Kidney tubule cell (primary cell): ENCODE data around the gene FNDC3B.

ENCODE experiments used
- DNase-seq: peaks from one replicate; pipeline ENCODE4 v3.0.0-alpha.2; 2018; ENCODE audit warnings: low spot score

Gene FNDC3B

DNA sequence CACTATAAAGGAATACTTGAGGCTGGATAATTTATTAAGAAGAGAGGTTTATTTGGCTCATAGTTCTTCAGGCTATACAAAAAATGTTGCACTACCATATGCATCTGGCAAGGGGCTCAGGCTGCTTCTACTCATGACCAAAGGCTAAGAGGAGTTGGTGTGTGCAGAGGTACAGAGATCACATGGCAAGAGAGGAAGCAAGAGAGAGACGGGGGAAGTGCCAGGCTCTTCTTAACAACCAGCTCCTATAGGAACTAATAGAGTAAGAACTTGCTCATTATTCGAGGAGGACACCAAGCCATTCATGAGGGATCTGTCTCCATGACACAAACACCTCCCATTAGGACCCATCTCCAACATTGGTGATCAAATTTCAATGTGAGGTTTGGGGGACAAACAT is 6.0 kb upstream of the FNDC3B start:
- DNase-seq, result no peak

DNA sequence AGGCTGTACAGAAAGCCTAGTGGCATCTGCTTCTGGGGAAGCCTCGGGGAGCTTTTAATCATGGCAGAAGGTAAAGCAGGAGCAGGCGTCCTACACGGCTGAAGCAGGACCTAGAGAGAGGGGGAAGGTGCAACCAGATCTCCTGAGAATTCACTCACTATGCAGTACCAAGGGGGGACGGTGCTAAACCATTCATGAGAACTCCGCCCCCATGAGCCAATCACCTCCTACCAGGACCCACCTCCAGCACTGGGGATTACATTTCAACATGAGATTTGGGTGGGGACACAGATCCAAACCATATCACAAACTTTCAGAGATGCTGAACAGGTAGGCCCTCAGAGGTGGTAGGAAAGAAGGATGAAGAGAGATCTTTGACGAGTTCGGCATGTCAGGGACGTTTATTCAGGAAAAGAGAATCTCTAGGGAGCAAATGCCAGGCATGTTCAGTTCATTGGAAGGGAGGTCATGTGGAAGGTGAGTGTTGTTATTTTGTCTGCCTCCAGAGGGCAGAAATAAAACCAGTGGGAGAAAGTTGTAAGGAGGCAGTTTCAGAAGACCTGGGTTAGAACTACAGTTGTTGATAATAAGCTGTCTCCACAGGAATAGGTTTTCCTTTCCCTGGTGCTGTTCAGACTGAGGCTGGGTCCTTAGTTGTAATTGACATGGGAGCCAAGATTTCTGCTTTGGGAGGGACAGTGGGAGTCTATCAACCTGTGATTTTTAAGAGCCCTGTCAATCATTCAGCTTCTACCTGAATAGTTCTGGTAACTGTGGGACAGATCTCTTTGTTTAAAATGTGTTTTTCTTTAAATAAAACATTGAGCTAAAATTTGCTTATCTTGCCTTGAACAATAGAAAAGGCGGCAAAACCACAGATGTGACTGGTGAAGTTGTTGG is 4.3 kb upstream of the FNDC3B start:
- peak; percentile 48 for DNase-seq

DNA sequence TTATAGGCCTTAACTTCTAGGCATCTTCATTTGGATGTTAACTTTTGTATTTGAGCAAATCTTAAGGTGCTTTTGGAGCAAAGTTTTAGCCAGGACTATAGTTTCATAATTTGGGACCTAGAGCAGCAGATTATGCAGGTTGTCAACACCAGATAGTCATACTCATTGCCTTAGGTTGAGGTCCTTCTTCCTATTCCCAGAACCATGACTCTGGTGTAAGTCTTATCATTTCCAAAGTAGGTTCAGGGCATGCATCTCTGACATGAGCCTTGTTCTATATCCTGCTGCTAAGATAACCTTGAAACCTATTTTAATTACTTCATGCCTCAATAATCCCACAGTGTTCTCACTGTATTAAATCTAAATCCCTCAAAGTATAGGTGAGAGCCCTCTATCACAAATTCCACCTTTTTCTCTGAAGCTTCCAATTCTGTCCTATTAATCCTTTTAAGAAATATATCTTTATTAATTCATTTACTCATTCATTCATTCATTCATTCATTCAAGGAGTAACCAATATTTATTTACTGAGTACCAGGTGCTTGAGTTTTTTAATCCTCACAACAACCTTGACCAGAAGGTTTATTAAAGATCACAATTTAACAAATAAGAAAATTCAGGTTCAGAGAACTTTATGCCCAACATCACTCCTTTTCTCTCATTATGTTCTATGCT is 2.7 kb upstream of the FNDC3B start:
- DNase-seq, result no peak

DNA sequence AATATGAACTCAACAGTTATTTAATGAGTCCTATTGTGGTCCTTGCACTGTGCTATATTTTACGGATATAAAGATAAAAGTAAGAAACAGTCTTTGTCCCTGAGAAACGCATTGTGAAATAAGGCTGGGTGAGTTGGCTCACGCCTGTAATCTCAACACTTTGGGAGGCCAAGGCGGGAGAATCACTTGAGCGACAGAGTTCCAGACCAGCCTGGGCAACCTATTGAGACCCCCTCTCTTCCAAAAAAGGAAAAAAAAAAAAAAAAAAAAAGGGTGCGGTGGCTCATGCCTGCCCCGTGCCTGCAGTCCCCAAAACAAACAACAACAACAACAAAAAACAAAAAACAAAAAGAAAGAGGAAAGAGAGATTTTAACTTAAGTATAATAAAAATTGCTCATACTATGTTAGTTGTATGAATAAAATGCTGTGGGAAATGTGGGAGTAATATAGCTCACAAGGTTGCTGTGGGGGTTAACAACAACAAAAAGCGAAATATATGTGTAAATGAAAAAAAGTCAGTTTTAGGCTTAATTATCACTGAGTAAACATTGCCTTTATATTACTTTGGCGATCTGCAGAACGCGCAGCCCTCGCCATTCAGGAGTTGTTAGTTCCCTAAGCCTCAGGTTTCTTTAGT is 461 bp upstream of the FNDC3B start:
- no peak for DNase-seq

DNA sequence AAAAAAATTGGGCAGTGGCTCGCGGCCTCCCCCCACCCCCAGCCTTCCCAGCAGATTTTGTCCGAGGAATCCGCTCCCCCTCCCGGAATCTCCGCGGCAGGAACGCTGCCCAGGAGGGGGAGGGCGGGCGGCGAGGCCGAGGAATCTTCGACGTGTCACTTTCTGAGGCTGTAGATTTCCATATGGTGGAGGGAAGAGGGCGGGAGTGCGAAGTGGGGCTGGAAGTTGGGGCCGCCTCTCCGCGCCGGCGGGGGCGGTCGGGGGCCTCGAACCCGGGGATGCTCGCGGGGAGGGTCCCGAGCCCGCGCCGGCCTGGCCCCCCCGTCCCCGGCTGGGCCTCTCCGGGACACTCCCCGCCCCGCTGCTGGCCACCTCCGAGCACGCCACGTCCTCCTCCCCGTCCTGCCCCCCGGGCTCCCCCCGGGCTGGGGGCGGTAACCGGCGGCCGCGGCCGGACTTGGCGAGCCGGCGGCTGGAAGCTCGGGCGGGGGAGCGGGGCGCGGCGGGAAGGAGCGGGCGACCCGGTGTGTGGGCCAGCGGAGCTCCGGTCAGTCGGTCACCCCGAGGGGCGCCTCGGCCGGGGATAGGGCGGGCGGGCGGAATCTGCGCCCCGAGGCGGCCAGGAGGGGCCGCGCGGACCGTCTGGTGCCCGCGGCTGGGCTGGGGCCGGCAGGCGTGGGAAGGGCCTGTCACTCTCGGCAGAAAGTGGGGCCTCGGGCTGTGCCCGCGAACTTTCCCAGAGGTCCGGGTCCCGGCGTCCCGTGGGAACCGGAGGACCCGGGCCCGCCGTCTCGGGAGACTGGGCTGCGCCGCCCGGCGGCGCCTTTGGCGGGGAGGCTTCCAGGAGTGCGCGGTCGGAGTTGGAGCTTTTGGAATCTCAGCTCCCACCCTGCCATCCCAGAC is 951 bp downstream of the FNDC3B start:
- peak; percentile 85 for DNase-seq

DNA sequence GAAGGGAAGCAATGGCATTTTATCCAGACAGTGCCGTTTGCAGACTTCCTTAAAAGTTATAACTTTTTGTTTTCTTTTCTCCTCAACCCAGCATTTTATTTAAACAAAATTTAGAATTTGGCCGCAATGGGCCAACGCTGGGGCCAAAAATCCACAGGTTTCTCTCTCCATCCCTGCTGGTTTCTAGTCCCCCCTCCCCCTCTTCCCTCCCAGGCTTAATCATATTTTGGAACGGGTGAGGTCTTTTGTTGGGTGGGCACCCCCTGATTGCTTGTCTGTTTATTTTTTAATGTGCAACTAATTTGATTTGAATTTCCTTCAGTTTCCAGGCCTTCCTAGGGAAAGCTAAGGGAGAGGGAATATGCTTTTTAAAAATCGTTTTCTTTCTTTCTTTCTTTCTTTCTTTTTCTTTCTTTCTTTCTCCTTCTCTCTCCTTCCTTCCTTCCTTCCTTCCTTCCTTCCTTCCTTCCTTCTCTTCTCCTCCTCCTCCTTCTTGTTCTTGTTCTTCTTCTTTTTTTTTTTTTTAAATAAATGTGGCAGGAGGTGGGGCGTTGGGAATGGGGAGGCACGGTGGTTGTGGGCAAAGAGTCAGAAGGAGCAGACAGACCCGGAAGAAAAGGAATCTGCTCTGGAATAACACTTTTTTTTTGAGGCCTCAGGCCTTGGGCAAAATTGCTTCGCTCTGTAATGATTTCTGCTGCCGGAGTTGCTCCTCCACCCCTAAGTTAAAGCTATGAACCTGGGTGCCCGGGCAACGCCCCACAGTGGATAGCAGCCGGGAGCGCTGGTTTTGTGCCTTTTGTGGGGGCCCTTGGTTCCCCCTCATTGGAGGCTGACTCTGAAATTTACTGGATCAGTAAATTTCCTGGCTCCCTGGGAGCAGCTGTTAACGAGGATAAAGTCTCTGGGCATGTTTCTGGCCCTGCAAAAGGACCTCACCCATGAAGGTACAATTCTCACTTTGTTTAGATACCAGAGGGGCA is 1.9 kb downstream of the FNDC3B start:
- DNase-seq, result peak; percentile 56

DNA sequence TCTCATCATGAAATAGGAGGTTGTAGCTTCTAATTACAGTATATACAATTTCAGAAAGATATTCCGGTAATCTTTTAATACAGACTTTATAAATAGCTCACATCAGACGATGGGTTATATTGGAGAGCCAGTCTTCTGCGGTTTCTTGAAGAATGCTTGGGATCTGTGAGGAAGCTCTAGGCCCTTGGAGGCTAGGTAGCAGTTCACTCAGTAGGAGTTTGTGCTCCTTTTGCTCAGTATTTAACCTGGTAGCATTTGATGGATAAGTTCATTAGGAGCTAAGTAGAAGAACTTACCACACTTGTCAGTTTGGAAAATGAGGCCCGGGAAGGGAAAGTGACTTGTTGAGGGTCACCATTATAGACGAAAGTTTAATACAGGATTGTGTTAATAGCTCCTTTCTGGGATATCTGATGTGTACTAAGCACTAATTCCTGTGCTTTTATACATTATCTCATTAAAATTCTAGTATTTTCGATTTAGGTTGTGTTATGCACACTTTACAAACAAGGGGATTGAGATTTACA is 2.8 kb downstream of the FNDC3B start:
- no peak for DNase-seq

DNA sequence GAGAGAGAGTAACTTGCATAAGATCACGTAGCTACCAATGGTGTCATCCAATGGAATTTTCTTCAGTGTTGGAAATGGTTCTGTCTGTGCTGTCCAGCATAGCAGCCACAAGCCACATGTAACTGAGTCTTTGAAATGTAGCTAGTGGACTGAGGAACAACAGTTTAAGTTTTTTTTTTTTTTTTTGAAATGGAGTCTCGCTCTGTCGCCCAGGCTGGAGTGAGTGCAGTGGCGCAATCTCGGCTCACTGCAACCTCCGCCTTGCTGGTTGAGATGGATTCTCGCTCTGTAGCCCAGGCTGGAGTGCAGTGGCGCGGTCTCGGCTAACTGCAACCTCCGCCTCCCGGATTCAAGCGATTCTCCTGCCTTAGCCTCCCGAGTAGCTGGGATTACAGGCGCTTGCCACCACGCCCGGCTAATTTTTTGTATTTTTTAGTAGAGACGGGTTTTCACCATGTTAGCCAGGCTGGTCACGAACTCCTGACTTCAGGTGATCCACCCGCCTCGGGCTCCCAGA is 3.3 kb downstream of the FNDC3B start:
- peak; percentile 50 for DNase-seq

DNA sequence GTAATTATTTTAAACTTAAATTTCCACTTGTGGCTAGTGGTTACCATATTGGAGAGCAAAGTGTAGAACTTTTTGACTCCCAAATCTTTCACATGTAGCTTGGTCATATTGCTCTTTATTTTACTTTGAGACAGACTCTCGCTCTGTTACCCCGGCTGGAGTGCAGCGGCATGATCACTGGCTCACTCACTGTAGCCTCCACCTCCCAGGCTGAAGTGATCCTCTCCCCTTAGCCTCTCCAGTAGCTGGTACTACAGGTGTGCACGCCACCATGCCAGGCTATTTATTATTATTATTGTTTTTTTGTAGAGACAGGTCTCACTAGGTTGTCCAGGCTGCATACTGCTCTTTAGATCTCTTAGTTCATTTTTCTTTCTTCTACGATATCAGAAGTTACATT is 3.9 kb downstream of the FNDC3B start:
- no peak for DNase-seq

DNA sequence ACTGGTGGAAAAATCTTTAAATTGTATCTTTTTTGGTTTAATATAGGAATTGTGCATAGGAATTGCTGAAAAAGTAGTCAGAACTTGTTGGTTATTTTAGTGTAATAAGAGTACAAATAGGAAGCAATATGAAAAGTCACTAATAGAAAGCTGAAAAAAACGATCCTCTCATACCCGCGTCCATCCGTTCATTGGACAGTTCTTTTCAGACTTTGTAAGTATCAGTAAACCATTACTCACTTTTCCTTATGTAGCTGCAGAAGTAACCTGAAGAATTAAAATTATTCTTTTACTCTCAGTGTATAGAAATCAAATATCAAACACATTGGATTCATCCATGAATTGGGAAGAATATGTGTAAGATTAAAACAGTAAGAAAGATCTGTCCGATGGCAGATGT is 4.4 kb downstream of the FNDC3B start:
- DNase-seq, result no peak

DNA sequence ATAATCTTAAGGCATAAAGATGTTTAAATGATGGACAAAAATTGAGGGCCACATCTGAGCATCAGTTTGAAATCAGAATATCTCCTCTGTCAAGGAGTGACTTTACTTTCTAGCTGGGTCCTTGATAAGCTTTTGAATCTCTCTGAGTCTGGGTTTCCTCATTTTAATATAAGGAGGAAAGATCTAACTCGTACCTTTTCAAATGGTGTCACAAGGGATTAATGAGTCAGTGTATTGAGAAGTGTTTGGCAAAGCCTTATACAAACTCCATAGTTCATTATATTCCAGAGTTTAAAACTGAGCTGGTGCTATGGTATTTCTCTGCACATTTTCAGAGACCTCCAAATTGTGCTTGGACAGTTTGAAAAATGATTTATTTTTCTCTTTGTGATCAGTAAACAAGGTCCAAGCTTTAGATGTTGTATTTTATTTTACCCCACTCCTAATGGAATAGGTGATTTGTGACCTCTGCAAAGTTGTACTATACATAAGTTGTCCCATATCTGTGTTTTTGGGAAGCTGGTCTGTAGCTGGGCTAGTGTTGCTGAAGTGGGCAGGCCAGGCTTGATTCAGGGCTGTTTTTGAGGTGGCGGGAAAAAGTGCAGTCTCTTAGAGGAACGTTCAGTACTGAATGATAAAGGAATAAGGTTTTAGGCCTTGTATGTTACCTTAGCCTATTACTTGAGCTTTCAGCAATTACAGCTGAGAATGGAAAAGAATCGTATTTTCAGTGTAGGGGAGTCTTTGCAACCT is 5.6 kb downstream of the FNDC3B start:
- no peak for DNase-seq

DNA sequence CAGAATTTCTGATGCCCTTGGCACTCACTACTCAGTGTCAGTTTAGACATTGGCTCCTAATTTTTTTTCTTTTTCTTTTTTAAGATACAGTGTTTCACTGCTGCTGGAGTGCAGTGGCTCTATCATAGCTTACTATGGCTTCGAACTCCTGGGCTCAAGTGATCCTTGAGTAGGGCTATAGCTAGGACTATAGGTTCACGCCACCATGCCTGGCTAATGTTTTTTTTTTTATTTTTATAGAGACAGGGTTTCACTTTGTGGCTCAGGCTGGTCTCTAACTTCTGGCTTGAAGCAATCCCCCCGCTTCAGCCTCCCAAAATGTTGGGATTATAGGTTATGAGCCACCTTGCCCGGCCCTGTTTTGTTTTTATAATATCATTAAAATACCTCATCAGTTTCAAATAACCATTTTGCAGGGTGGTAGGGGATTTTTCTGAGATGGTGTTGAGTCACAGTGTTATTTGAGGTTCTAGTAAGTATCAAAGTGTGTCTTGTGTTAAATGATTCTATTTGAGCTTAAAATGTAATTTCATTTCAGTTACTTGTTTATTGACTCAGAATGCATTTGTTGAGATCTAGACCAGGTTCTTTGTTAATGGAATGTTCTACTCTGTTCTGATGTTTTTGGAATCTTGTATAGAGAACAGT is 7.0 kb downstream of the FNDC3B start:
- DNase-seq, result no peak

DNA sequence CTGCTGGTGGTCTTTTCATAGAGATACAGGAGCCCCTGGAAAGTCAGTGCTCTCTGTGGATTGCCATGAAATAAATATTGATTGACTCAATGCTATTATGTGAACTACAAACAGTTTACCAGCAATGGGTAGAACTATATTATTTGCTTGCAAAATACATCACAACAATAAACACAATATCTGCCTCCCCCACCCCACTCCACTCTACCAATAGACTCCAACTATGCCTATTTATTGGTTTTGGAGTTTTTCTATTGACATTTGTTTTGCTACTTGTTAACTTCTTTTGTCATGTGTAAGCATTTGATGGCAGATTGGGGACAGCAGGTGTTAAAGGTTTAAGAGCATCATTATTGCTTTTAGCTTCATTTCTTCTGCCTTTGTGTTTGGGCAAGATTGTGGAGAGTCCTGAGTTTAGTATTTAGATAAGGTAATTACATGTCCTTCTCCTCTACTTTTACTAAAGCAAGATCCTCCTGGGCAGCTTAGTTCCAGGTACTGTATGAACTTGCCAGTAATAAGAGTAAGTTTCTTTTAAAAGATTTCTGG is 8.3 kb downstream of the FNDC3B start:
- no peak for DNase-seq

DNA sequence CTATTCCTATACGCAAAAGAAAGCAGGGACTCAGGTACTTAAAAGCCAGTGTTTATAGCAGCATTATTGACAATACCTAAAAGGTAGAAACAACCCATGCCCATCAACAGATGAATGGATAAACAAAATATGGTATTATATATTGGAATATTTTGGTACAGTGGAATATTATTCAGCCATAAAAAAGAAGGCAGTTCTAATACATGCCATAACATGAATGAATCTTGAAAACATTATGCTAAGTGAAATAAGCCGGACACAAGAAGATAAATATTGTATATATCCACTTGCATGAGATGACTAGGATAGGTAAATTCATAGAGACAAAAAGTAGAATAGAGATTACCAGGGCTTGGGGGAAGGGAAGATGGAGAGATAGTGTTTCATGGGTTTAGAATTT is 9.2 kb downstream of the FNDC3B start:
- DNase-seq, result no peak

DNA sequence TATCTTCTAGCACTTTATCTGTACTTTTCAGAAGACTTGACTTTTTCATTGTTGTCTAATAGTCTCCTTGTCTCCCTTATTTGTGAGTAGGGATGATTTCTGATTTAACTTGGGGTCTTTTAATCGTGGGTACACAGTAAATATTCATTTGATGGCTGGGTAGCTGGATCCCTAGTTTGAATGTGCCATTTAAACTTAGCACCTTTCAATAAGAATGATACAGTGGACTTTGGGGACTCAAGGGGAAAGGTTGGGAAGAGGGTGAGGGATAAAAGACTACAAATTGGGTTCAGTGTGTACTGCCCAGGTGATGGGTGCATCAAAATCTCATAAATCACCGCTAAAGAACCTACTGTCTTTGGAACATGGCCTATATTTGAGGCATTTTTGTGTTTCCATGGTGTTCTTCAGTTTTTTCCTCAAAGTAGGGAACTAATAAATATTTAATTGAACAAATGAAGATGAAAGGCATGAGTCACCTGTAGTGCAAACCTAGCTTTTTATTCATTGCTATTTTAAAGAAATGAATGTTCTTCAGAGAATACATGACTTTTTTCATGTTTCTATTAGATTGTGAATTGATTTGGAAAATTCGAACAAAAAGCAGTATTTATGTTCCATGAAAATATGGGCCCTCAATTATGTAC is 12.1 kb downstream of the FNDC3B start:
- no peak for DNase-seq

DNA sequence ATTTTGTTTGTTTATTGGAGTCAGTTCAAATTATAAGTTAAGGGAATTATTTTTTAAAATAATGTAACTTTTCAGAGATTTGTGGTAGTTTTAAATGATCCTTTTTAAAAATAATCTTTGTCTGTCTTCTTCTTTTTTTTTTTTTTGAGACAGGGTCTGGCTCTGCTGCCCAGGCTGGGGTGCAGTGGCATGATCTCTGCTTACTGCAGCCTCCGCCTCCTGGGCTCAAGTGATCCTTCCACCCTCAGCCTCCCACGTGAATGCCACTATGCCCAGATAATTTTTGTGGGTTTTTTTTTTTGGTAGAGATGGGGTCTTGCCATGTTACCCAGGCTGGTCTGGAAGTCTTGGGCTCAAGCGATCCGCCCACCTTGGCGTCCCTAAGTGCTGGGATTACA is 12.6 kb downstream of the FNDC3B start:
- no peak for DNase-seq

DNA sequence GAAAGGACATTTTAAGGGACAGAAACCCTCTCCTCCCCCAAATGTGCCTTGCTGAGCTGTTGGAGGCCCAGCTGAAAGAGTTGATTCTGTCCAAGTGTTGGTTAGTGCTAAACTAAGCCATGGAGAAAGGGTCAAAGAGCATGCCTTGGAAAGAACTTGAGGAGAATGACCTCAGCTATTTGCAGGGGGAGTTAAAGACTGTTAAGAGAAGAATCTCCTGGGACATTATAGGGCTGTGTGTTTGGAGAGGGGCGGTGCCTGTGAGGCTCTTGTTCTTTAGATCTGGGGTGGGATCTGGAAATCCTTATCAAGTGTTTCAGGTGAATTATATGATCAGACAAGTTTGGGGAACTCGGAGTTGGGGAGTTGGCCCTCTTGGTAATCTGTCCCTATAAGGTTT is 13.0 kb downstream of the FNDC3B start:
- DNase-seq, result no peak

DNA sequence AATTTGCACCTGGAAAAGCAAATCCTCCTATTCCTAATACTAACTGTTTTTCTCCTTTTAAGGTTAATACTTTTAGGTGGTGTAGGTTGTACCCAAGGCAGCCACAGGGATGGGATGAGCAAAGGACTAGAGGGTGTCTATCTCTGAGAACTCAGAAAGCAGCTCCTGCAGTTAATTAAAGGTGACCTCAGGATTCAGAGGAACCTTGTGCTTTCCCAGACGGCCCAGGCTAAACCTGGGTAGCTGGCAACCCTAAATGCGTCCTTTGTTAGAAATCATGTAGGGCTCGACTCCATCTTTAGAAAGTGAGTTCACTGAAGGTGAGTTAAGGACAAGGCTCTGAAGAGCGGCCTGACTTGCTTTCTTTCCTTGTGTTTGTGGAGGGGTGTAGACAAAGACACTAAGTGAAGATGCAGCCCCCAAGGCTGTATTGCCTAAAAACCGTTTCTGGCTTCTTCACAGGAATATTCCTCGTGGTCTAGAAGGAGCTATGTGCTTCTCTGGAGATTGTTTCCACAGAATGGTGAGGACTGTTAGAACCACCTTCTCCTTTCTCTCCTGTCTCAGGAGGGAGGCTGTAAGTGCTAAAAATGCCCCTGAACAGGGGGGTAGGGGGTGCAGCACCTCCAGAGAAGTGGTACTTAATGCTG is 14.9 kb downstream of the FNDC3B start:
- DNase-seq, result no peak
